AG04449 (cell line): ENCODE results near the gene CTTN.

ENCODE experiments used
- CTCF ChIA-PET: fragments of 350-600 bp; formaldehyde crosslinking; extraction: SDS; loops from one replicate; lab custom pipeline; 2021; ENCODE audit warnings: antibody characterized with exemption; lab: Yijun Ruan, JAX
- POLR2A ChIA-PET: fragments of 400-600, 350-600 bp; formaldehyde crosslinking; extraction: SDS; loops from one replicate; lab custom pipeline; 2020; ENCODE audit warnings: antibody characterized with exemption, inconsistent platforms; lab: Yijun Ruan, JAX
- DNase-seq: peaks from one replicate; pipeline ENCODE4 v3.0.0-alpha.2; 2010; ENCODE audit warnings: low read depth, low spot score
- H3K4me3 ChIP-seq: 2 replicates; pipeline ENCODE4 v1.5.1; 2011; ENCODE audit warnings: low read depth, mild to moderate bottlenecking, control low read depth, low read length
- TF ChIP-seq, protein P1 (sequence below): IDR thresholded peaks from one replicate; pipeline ENCODE4 v1.5.1; 2011; ENCODE audit warnings: mild to moderate bottlenecking, moderate library complexity, low read length, control low read depth, inconsistent platforms; ENCODE audit not compliant: insufficient read depth; ENCODE audit errors: missing control alignments

The CTTN gene

DNA sequence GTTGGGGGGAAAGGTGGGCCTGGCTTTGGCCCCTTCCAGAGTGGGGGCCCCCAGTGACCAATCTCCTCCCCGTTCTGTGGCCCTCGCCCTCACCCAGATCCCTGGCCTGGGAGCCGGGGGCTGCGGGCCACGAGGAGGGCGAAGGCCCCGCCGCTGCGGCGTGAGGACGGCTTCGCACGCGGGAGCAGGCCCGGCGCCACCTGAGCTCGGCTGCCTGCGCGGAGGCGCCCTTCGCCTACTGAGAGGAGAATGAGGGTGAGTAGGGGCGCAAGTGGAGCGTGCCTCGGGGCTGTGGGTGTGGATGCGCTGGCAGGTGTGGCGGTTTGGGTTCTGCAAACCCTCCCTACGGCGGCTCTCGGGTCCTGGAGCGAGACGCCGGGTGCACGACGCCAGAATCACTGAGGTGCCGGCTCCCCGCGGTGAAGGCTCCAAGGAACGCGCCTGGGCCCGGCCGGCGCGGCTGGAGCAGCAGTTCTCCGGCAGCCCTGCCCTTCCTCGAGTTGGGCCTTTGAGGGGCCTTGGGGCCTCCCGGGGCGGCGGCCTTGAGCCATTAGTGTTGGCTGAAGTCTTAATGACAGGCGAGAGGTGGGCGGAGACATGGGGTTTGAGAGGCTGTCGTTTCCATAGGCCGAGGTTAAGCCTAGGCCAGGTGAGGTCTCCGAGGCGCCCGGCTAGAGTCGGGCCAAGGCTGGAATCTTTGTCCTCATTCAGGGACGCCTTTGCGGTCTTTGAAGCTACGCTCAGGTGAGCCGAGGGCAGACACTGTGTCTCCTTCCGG, 65.3 kb downstream of the CTTN start:
- H3K4me3 ChIP-seq, result no peak overlapping the region
- TF ChIP-seq, protein P1, sequence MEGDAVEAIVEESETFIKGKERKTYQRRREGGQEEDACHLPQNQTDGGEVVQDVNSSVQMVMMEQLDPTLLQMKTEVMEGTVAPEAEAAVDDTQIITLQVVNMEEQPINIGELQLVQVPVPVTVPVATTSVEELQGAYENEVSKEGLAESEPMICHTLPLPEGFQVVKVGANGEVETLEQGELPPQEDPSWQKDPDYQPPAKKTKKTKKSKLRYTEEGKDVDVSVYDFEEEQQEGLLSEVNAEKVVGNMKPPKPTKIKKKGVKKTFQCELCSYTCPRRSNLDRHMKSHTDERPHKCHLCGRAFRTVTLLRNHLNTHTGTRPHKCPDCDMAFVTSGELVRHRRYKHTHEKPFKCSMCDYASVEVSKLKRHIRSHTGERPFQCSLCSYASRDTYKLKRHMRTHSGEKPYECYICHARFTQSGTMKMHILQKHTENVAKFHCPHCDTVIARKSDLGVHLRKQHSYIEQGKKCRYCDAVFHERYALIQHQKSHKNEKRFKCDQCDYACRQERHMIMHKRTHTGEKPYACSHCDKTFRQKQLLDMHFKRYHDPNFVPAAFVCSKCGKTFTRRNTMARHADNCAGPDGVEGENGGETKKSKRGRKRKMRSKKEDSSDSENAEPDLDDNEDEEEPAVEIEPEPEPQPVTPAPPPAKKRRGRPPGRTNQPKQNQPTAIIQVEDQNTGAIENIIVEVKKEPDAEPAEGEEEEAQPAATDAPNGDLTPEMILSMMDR, result no peak
- CTCF ChIA-PET, result interaction anchor here (1.3 kb wide), 1 partner anchor 293 kb away, joined by 3 read pairs; no protein-coding TSS in a partner anchor
- no peak for DNase-seq
- POLR2A ChIA-PET, result no interaction called here

DNA sequence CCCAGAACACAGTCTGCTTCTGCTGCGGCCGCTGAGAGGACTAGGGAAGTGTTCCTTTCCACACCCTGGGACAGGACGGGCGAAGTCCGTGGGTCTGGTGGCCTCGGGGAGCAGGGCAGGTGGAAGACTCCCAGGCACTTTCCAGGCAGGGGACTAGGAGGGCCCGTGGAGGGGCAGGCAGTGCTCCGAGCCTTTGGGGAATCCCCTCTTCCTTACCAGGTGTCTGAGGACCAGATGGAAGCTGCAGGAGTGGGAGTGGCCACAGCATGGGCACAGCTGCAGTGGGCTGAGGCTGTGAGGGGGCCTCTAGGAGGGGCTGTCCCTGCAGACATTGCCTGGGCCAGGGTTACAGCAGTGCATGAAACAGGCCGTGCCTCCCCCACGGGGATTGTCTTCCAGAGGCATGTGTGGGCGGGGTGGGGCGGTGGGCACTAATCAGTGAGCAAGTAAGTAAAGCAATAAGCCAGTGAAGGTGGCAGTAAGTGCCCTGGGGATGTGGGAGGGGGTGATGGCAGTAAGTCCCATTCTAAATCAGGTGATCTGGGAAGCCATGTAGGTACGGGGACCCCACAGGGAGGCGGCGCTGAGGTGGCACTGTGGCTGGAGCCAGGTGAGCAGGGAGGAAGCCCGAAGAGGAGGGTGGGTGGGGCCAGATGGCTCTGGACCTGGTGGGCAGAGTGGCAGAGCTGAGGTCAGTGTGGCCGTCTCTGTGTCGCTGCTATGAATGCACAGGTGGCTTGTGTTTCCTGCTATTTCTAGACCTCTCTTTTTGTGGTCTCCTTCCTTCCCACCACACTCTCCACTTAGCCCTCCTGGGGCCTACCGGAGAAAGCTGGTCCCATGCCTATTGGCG, 66.4 kb downstream of the CTTN start:
- ChIA-PET POLR2A (no interaction called here), CTCF (interaction anchor here (1.3 kb wide), 1 partner anchor 291 kb away, joined by 3 read pairs; no protein-coding TSS in a partner anchor)
- TF ChIP-seq, protein P1, result no peak
- no peak overlapping the region for H3K4me3 ChIP-seq
- DNase-seq, result no peak

DNA sequence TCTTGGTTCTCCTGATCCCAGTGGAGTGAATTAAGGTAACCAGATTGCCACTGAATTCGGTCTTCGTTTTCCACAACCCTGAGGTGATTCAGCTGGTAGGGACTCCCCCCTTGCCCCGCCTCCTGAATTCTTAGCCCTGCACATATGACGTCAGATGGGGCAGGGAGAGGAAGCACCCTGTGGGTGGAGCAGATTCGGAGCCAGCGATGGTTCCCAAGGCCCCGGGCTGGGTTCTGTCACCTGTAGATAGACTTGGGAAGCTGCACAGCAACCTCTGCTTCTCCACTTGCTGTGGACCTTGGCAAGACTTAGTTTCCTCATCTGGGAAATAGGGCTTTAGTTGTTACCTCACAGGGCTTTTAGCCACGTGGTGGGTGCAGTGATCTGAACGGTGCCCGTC, 67.8 kb downstream of the CTTN start:
- H3K4me3 ChIP-seq, result no peak overlapping the region
- ChIA-PET CTCF (interaction anchor here (0.7 to 2.0 kb wide), 6 partner anchors 7 to 618 kb away, joined by 3 to 35 read pairs (median 6); no protein-coding TSS in a partner anchor), POLR2A (no interaction called here)
- no peak for DNase-seq
- TF ChIP-seq, protein P1, result no peak

DNA sequence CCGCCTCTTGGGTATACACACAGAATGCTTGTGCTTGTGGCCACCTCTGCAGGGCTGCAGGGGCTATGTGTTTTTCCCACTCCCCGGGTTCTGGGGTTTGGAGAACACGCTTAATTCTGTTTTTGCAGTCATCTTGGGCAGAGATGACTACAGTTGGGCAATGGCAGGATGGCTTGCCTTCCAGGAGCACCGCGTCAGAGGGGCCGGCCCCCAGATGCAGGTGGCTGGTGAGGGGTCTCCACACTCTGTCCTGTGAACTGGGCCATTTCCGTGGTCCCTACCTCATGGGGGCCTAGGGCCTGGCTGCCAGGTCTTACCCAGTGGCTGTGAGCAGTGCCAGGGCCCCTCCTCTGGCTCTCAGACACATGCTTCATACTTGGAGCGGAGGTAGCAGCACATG, 68.3 kb downstream of the CTTN start:
- ChIA-PET POLR2A (no interaction called here), CTCF (interaction anchor here (1.0 to 2.4 kb wide), 12 partner anchors 8 to 959 kb away, joined by 3 to 35 read pairs (median 6); no protein-coding TSS in a partner anchor)

DNA sequence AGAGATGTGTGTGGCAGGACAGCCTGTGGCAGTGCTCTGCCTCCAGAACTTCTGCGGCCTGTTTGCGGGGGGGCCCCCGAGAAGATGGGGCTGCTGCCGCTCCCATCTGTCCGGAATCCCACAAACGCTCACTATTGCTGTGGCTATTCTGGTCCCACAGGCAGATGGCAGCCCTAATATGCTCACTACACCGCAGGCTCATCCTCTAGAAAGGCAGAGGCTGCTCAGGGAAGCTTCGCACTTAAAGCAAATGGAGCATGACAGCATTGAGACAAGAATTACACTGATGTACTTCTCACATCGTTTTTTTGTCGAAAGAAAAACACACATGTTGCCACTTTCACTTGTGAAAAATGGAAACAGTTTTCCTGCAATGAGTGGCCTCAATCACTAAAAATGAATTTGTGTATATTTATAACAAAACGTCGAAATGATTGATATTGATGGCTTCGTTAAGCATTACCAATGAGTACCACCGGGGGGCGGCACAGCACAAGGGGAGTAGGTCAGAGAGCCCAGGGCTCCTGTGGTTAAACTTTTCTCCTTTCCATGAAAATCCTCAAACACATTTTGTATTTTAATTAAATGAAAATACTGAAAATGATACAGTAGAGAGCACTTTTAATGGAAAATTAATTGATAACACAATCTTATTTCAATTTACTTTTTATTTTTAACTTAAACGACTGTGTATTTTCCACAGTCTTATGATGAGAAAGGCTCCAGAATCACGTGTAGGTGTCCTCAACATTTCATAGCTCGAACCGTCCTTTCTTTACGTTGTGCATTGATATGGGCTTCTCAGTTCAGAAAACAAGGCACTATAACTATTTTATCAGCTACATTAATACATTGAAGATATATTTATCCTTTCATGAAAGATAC, 69.1 kb downstream of the CTTN start:
- CTCF ChIA-PET, result interaction anchor here (0.7 to 2.7 kb wide), 23 partner anchors 9 to 1113 kb away, joined by 3 to 35 read pairs (median 4); no protein-coding TSS in a partner anchor
- no peak for DNase-seq
- POLR2A ChIA-PET, result no interaction called here
- H3K4me3 ChIP-seq, result no peak overlapping the region
- TF ChIP-seq, protein P1, result peak; percentile 78

More for the DNA sequence above, 68.3 kb downstream of the CTTN start:
- TF ChIP-seq, protein P1, result no peak
- no peak for DNase-seq
- no peak overlapping the region for H3K4me3 ChIP-seq
